Measurements from ENCODE around the gene LINGO3.
"Not testable (repeated sequence)": the region's sequence is repeated elsewhere in the genome, so short reads cannot be mapped to it uniquely, and the experiment has no call there.

The LINGO3 gene

GRCh38 chr19:2282862-2283237, 25.1 kb downstream of the LINGO3 start:
- no peaks in the 10 kb centered on the region for H3K36me3 ChIP-seq (ENCODE audit: insufficient read depth, insufficient read length, low read length)
- H3K4me3 ChIP-seq (ENCODE audit: insufficient read length, low read depth) = no peak overlapping the region
- TF ChIP-seq ZNF274 (IDR thresholded peaks at IDR 0.05; ENCODE audit: low read depth, low read length) = no peak
- no peak for TF ChIP-seq SUZ12 (IDR thresholded peaks at IDR 0.05; ENCODE audit: extremely low read depth, insufficient read depth, insufficient read length)
- TF ChIP-seq YY1 (IDR thresholded peaks at IDR 0.05; ENCODE audit: insufficient read depth, insufficient read length) = no peak
- H3K4me1 ChIP-seq (ENCODE audit: insufficient read depth, insufficient read length) = peaks cover 1% of the 10 kb centered on the region
- H3K9ac ChIP-seq (ENCODE audit: insufficient read length, low read depth) = no peak overlapping the region
- H3K9me3 ChIP-seq (ENCODE audit: insufficient read depth, low read length) = no peaks in the 10 kb centered on the region
- peaks cover 43% of the 10 kb centered on the region for H3K27me3 ChIP-seq (ENCODE audit: insufficient read depth, insufficient read length)
- DNase-seq (ENCODE audit: low read depth, low spot score) = no peak

GRCh38 chr19:2282062-2282861, 25.7 kb downstream of the LINGO3 start, which contains the start of gene PEAK3:
PEAK3 (minus strand) TSS chr19:2282175; CDS start chr19:2280931, 1,244 bp downstream.
- no peaks in the 10 kb centered on the region for H3K36me3 ChIP-seq (ENCODE audit: insufficient read depth, insufficient read length, low read length)
- peaks cover 37% of the 10 kb centered on the region for H3K27me3 ChIP-seq (ENCODE audit: insufficient read depth, insufficient read length)
- no peak for DNase-seq (ENCODE audit: low read depth, low spot score)
- H3K4me3 ChIP-seq (ENCODE audit: insufficient read length, low read depth) = peak within 1 kb of the TSS; percentile 28
- H3K9ac ChIP-seq (ENCODE audit: insufficient read length, low read depth) = peak within 1 kb of the TSS; percentile 59
- no peaks in the 10 kb centered on the region for H3K9me3 ChIP-seq (ENCODE audit: insufficient read depth, low read length)
- no peaks in the 10 kb centered on the region for H3K4me1 ChIP-seq (ENCODE audit: insufficient read depth, insufficient read length)
- TF ChIP-seq ZNF274 (IDR thresholded peaks at IDR 0.05; ENCODE audit: low read depth, low read length) (no peak), SUZ12 (IDR thresholded peaks at IDR 0.05; ENCODE audit: extremely low read depth, insufficient read depth, insufficient read length) (no peak), YY1 (IDR thresholded peaks at IDR 0.05; ENCODE audit: insufficient read depth, insufficient read length) (no peak)

GRCh38 chr19:2281265-2282061, 26.5 kb downstream of the LINGO3 start:
- peak overlapping the region; percentile 28 for H3K4me3 ChIP-seq (ENCODE audit: insufficient read length, low read depth)
- H3K4me1 ChIP-seq (ENCODE audit: insufficient read depth, insufficient read length); H3K9me3 ChIP-seq (ENCODE audit: insufficient read depth, low read length); H3K36me3 ChIP-seq (ENCODE audit: insufficient read depth, insufficient read length, low read length); DNase-seq (ENCODE audit: low read depth, low spot score): not testable (repeated sequence)
- H3K9ac ChIP-seq (ENCODE audit: insufficient read length, low read depth) = peak overlapping the region; percentile 59
- H3K27me3 ChIP-seq (ENCODE audit: insufficient read depth, insufficient read length) = peaks cover 30% of the 10 kb centered on the region

GRCh38 chr19:2280633-2281264, 27.2 kb downstream of the LINGO3 start:
- H3K27me3 ChIP-seq (ENCODE audit: insufficient read depth, insufficient read length) = peaks cover 23% of the 10 kb centered on the region
- TF ChIP-seq YY1 (IDR thresholded peaks at IDR 0.05; ENCODE audit: insufficient read depth, insufficient read length) = no peak
- TF ChIP-seq SUZ12 (IDR thresholded peaks at IDR 0.05; ENCODE audit: extremely low read depth, insufficient read depth, insufficient read length) = no peak
- TF ChIP-seq ZNF274 (IDR thresholded peaks at IDR 0.05; ENCODE audit: low read depth, low read length) = no peak
- no peak for DNase-seq (ENCODE audit: low read depth, low spot score)
- peaks cover 6% of the 10 kb centered on the region for H3K4me1 ChIP-seq (ENCODE audit: insufficient read depth, insufficient read length)
- H3K4me3 ChIP-seq (ENCODE audit: insufficient read length, low read depth) = no peak overlapping the region
- H3K9ac ChIP-seq (ENCODE audit: insufficient read length, low read depth) = no peak overlapping the region
- H3K36me3 ChIP-seq (ENCODE audit: insufficient read depth, insufficient read length, low read length) = peaks cover 4% of the 10 kb centered on the region
- H3K9me3 ChIP-seq (ENCODE audit: insufficient read depth, low read length) = no peaks in the 10 kb centered on the region

- H3K4me1 ChIP-seq (ENCODE audit: insufficient read depth, insufficient read length) = peaks cover 20% of the 10 kb centered on the region
- TF ChIP-seq YY1 (IDR thresholded peaks at IDR 0.05; ENCODE audit: insufficient read depth, insufficient read length) = no peak
- no peak for TF ChIP-seq SUZ12 (IDR thresholded peaks at IDR 0.05; ENCODE audit: extremely low read depth, insufficient read depth, insufficient read length)
- TF ChIP-seq ZNF274 (IDR thresholded peaks at IDR 0.05; ENCODE audit: low read depth, low read length) = no peak
- DNase-seq (ENCODE audit: low read depth, low spot score) = no peak
- H3K9ac ChIP-seq (ENCODE audit: insufficient read length, low read depth) = no peak overlapping the region
- no peak overlapping the region for H3K4me3 ChIP-seq (ENCODE audit: insufficient read length, low read depth)
- no peaks in the 10 kb centered on the region for H3K9me3 ChIP-seq (ENCODE audit: insufficient read depth, low read length)
- peaks cover 19% of the 10 kb centered on the region for H3K27me3 ChIP-seq (ENCODE audit: insufficient read depth, insufficient read length)
- H3K36me3 ChIP-seq (ENCODE audit: insufficient read depth, insufficient read length, low read length) = peaks cover 11% of the 10 kb centered on the region
Observed at GRCh38 chr19:2278459-2279158, 29.3 kb downstream of the LINGO3 start.

GRCh38 chr19:2277138-2277537, 30.8 kb downstream of the LINGO3 start:
- H3K27me3 ChIP-seq (ENCODE audit: insufficient read depth, insufficient read length) = peaks cover 7% of the 10 kb centered on the region
- no peak for DNase-seq (ENCODE audit: low read depth, low spot score)
- H3K36me3 ChIP-seq (ENCODE audit: insufficient read depth, insufficient read length, low read length) = peaks cover 25% of the 10 kb centered on the region
- no peak for TF ChIP-seq YY1 (IDR thresholded peaks at IDR 0.05; ENCODE audit: insufficient read depth, insufficient read length)
- no peak for TF ChIP-seq ZNF274 (IDR thresholded peaks at IDR 0.05; ENCODE audit: low read depth, low read length)
- TF ChIP-seq SUZ12 (IDR thresholded peaks at IDR 0.05; ENCODE audit: extremely low read depth, insufficient read depth, insufficient read length) = no peak
- H3K4me3 ChIP-seq (ENCODE audit: insufficient read length, low read depth) = no peak overlapping the region
- H3K9ac ChIP-seq (ENCODE audit: insufficient read length, low read depth) = no peak overlapping the region
- H3K9me3 ChIP-seq (ENCODE audit: insufficient read depth, low read length) = no peaks in the 10 kb centered on the region
- H3K4me1 ChIP-seq (ENCODE audit: insufficient read depth, insufficient read length) = peaks cover 25% of the 10 kb centered on the region

Measured in NT2/D1 (cell line).